ENCODE measurements around the gene OR8I2.
"Not testable (repeated sequence)": the region's sequence is repeated elsewhere in the genome, so short reads cannot be mapped to it uniquely, and the experiment has no call there.

DNA sequence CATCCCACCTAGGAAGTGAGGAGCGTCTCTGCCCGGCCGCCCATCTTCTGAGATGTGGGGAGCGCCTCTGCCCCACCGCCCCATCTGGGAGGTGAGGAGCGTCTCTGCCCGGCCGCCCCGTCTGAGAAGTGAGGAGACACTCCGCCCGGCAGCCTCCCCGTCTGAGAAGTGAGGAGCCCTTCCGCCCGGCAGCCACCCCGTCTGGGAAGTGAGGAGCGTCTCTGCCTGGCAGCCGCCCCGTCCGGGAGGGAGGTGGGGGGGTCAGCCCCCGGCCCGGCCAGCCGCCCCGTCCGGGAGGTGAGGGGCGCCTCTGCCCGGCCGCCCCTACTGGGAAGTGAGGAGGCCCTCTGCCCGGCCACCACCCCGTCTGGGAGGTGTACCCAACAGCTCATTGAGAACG lies 50.6 kb downstream of the OR8I2 start:
- TF ChIP-seq, protein P1, sequence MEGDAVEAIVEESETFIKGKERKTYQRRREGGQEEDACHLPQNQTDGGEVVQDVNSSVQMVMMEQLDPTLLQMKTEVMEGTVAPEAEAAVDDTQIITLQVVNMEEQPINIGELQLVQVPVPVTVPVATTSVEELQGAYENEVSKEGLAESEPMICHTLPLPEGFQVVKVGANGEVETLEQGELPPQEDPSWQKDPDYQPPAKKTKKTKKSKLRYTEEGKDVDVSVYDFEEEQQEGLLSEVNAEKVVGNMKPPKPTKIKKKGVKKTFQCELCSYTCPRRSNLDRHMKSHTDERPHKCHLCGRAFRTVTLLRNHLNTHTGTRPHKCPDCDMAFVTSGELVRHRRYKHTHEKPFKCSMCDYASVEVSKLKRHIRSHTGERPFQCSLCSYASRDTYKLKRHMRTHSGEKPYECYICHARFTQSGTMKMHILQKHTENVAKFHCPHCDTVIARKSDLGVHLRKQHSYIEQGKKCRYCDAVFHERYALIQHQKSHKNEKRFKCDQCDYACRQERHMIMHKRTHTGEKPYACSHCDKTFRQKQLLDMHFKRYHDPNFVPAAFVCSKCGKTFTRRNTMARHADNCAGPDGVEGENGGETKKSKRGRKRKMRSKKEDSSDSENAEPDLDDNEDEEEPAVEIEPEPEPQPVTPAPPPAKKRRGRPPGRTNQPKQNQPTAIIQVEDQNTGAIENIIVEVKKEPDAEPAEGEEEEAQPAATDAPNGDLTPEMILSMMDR (conservative IDR thresholded peaks at IDR 0.05; ENCODE audit: low read depth, low read length): not testable (repeated sequence)
- TF ChIP-seq POLR2A (IDR thresholded peaks at IDR 0.05; ENCODE audit: low read depth, low read length); MAFK (IDR thresholded peaks at IDR 0.05; ENCODE audit: low read depth, low read length); RFX5 (IDR thresholded peaks at IDR 0.05; ENCODE audit: low read depth, low read length); CHD1 (IDR thresholded peaks at IDR 0.05; ENCODE audit: low read depth, low read length); RCOR1 (IDR thresholded peaks at IDR 0.05; ENCODE audit: insufficient replicate concordance, low read length); NFE2L2 (IDR thresholded peaks at IDR 0.05; ENCODE audit: low read depth, low read length); RAD21 (IDR thresholded peaks at IDR 0.05; ENCODE audit: low read length); SMC3 (IDR thresholded peaks at IDR 0.05; ENCODE audit: low read depth, low read length): not testable (repeated sequence)
- TF ChIP-seq, protein P2, sequence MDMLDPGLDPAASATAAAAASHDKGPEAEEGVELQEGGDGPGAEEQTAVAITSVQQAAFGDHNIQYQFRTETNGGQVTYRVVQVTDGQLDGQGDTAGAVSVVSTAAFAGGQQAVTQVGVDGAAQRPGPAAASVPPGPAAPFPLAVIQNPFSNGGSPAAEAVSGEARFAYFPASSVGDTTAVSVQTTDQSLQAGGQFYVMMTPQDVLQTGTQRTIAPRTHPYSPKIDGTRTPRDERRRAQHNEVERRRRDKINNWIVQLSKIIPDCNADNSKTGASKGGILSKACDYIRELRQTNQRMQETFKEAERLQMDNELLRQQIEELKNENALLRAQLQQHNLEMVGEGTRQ (IDR thresholded peaks at IDR 0.05; ENCODE audit: low read depth, low read length): not testable (repeated sequence)
